Subcutaneous abdominal adipose tissue (tissue), 5 donors: ENCODE results near the gene HS6ST2.

ENCODE experiments used
- H3K27ac ChIP-seq: one replicate; pipeline ENCODE4 v1.7.0; 2013; ENCODE audit warnings: low read depth, mild to moderate bottlenecking, inconsistent platforms, low read length, moderate library complexity
- H3K27me3 ChIP-seq, 5 donors: one replicate each; pipeline ENCODE4 v1.7.0; 2013; ENCODE audit warnings: low read length in 5 of 5, inconsistent platforms in 1 of 5; ENCODE audit not compliant: control insufficient read depth in 5 of 5, insufficient read depth in 4 of 5
- H3K36me3 ChIP-seq, 5 donors: one replicate each; pipeline ENCODE4 v1.7.0; 2013; ENCODE audit warnings: low read length in 5 of 5; ENCODE audit not compliant: control insufficient read depth in 5 of 5, insufficient read depth in 5 of 5
- H3K4me1 ChIP-seq, 5 donors: one replicate each; pipeline ENCODE4 v1.7.0; 2013; ENCODE audit warnings: low read length in 5 of 5, mild to moderate bottlenecking in 3 of 5, moderate library complexity in 1 of 5; ENCODE audit not compliant: control insufficient read depth in 5 of 5, insufficient read depth in 5 of 5
- H3K4me3 ChIP-seq, 5 donors: one replicate each; pipeline ENCODE4 v1.7.0; 2013; ENCODE audit warnings: low read length in 5 of 5, low read depth in 1 of 5
- H3K9ac ChIP-seq, 5 donors: one replicate each; pipeline ENCODE4 v1.7.0; 2013; ENCODE audit warnings: low read length in 5 of 5, mild to moderate bottlenecking in 4 of 5, moderate library complexity in 3 of 5
- H3K9me3 ChIP-seq, 5 donors: one replicate each; pipeline ENCODE4 v1.7.0; 2013; ENCODE audit warnings: low read length in 5 of 5; ENCODE audit not compliant: control insufficient read depth in 5 of 5
- donor health status: healthy.
- donor health status: healthy.
- donor health status: healthy.
- donor health status: healthy.
- donor health status: healthy.

HS6ST2 gene

DNA sequence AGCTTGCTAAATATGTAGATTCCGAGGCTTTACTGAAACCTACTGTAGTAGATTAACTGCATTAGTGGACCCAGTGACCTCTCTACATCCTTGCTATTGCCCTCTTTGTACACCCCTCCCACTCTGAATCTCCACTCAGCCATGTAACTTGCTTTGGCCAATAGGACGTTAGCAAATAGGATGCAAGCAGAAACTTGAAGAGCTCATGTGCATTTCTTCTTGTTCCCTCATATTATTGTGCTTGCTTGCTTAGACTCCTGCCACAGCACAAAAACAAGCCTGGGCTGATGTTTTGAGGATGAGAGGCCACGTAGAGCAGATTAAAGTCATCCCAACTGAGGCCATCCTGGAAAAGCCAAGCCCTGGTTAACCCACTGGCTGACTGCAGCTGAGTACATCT is 147.9 kb downstream of the HS6ST2 start:
- Histone ChIP-seq H3K9me3 (no peaks in the 10 kb centered on the region), H3K27ac (no peak overlapping the region), H3K4me1 (no peaks in the 10 kb centered on the region), H3K27me3 (peaks cover 0 to 13% (median 3%) of the 10 kb centered on the region in 5 donors), H3K4me3 (no peak overlapping the region), H3K9ac (no peak overlapping the region), H3K36me3 (no peaks in the 10 kb centered on the region)

- Histone ChIP-seq H3K36me3 (no peaks in the 10 kb centered on the region), H3K27ac (no peak overlapping the region), H3K9me3 (no peaks in the 10 kb centered on the region), H3K27me3 (peaks cover 0 to 16% (median 4%) of the 10 kb centered on the region in 5 donors), H3K9ac (no peak overlapping the region), H3K4me1 (no peaks in the 10 kb centered on the region), H3K4me3 (no peak overlapping the region)
Observed at GRCh38 chrX:132809581-132809980, 148.8 kb downstream of the HS6ST2 start.

GRCh38 chrX:132807411-132808030 is 150.9 kb downstream of the HS6ST2 start:
- no peaks in the 10 kb centered on the region for H3K4me1 ChIP-seq
- no peak overlapping the region for H3K27ac ChIP-seq
- no peaks in the 10 kb centered on the region for H3K36me3 ChIP-seq
- no peak overlapping the region for H3K4me3 ChIP-seq
- H3K9me3 ChIP-seq: no peaks in the 10 kb centered on the region
- H3K9ac ChIP-seq: no peak overlapping the region
- H3K27me3 ChIP-seq: peaks cover 0 to 10% (median 4%) of the 10 kb centered on the region in 5 donors

- Histone ChIP-seq H3K4me1 (no peaks in the 10 kb centered on the region), H3K9me3 (no peaks in the 10 kb centered on the region), H3K27me3 (peaks cover 0 to 16% (median 9%) of the 10 kb centered on the region in 5 donors), H3K4me3 (no peak overlapping the region), H3K9ac (no peak overlapping the region), H3K36me3 (no peaks in the 10 kb centered on the region), H3K27ac (no peak overlapping the region)
Observed at GRCh38 chrX:132802033-132802432, 156.4 kb downstream of the HS6ST2 start.

GRCh38 chrX:132795181-132795580 is 163.2 kb downstream of the HS6ST2 start:
- H3K4me1 ChIP-seq: no peaks in the 10 kb centered on the region
- H3K4me3 ChIP-seq: no peak overlapping the region
- H3K9me3 ChIP-seq: no peaks in the 10 kb centered on the region
- H3K27me3 ChIP-seq: peaks cover 0 to 17% (median 7%) of the 10 kb centered on the region in 5 donors
- H3K27ac ChIP-seq: no peak overlapping the region
- H3K9ac ChIP-seq: no peak overlapping the region
- H3K36me3 ChIP-seq: no peaks in the 10 kb centered on the region

- peaks cover 0 to 11% (median 3%) of the 10 kb centered on the region in 5 donors for H3K27me3 ChIP-seq
- H3K4me3 ChIP-seq: no peak overlapping the region
- no peaks in the 10 kb centered on the region for H3K9me3 ChIP-seq
- no peaks in the 10 kb centered on the region for H3K36me3 ChIP-seq
- H3K9ac ChIP-seq: no peak overlapping the region
- no peak overlapping the region for H3K27ac ChIP-seq
- no peaks in the 10 kb centered on the region for H3K4me1 ChIP-seq
Observed at GRCh38 chrX:132791714-132792113, 166.7 kb downstream of the HS6ST2 start.

- no peak overlapping the region for H3K9ac ChIP-seq
- no peak overlapping the region for H3K27ac ChIP-seq
- peaks cover 0 to 10% (median 3%) of the 10 kb centered on the region in 5 donors for H3K27me3 ChIP-seq
- H3K4me3 ChIP-seq: no peak overlapping the region
- H3K4me1 ChIP-seq: no peaks in the 10 kb centered on the region
- no peaks in the 10 kb centered on the region for H3K36me3 ChIP-seq
- H3K9me3 ChIP-seq: no peaks in the 10 kb centered on the region
Observed at GRCh38 chrX:132790329-132790728, 168.1 kb downstream of the HS6ST2 start.

DNA sequence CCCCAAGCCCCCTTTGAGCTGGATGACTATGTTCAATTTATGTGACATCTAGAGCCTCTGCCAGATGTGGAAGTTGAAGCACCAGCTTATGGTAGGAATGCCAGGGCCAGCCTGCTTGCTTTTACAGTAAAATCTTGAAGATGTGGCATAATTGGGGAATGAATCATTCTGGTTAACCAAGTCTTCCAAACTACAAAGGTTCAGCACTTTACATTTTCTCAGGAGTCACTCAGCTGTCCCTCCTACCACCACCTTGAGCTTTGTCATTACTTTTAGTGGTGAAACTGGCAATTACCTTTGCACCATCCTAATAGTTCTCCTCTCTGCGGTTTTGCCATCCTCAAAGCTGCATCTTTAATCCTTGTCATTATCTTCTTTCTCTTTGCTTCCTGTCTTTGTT is 172.2 kb downstream of the HS6ST2 start:
- H3K27me3 ChIP-seq: peaks cover 0 to 4% (median 0%) of the 10 kb centered on the region in 5 donors
- no peaks in the 10 kb centered on the region for H3K9me3 ChIP-seq
- no peak overlapping the region for H3K27ac ChIP-seq
- H3K4me3 ChIP-seq: no peak overlapping the region
- no peaks in the 10 kb centered on the region for H3K4me1 ChIP-seq
- no peaks in the 10 kb centered on the region for H3K36me3 ChIP-seq
- no peak overlapping the region for H3K9ac ChIP-seq

DNA sequence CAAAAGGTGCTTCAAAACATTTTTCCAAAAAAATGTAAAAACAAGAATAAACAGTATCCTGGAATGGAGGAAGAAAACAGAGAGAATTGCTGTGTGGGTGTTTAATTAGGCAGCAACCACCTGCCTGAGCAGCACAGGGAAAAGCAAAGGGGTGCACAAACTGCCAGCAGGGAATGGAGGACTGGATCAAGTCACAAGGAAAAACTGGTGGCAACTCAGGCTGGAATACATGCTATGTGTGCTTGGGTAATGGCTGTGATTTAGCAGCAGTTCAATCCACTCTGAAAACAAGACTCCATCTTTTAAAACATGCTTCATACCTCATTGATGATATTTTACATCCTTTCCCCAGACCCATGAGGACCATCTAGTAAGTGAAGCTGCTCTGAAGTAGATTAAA is 179.5 kb downstream of the HS6ST2 start:
- H3K4me3 ChIP-seq: no peak overlapping the region

DNA sequence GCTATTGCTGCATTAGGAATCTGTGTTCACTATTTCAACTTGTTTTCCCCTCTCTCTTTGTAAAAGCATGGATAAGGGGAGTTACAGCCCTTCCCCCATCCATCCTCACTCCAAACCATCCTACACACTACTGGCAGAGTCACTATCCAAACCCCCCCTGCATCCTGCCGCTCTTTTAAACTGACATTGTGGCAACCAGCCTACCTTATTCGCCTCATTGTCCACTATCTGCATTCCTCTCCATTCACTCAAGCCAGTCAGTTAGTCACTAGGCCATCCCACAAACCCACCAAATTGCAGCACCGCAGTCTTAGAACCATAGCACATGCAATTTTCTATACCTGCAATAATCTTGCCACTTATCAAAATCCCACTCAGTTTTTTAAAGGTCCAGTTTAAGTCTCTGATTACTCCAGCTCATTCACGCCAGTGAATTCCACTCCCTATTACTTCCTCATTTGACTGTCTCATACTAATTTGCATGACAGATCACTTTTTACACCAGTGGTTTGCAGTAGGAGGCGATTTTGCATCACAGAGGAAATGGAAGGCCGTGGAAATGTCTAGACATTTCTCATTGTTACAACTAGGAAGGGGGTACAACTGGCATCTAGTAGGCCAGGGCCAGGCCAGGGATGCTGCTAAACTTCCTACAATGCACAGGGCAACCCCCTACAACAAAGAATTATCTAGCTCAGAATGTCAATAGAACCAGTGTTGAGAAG is 181.8 kb downstream of the HS6ST2 start:
- Histone ChIP-seq H3K36me3 (no peaks in the 10 kb centered on the region), H3K9me3 (no peaks in the 10 kb centered on the region), H3K4me1 (no peaks in the 10 kb centered on the region)

More for the DNA sequence above, 179.5 kb downstream of the HS6ST2 start:
- no peak overlapping the region for H3K9ac ChIP-seq
- no peaks in the 10 kb centered on the region for H3K9me3 ChIP-seq
- H3K27ac ChIP-seq: no peak overlapping the region
- no peaks in the 10 kb centered on the region for H3K36me3 ChIP-seq
- no peaks in the 10 kb centered on the region for H3K4me1 ChIP-seq
- peaks cover 3 to 24% (median 9%) of the 10 kb centered on the region in 5 donors for H3K27me3 ChIP-seq

More for the DNA sequence above, 181.8 kb downstream of the HS6ST2 start:
- Histone ChIP-seq H3K27ac (no peak overlapping the region), H3K9ac (no peak overlapping the region), H3K27me3 (peaks cover 3 to 24% (median 8%) of the 10 kb centered on the region in 5 donors), H3K4me3 (no peak overlapping the region)
